Panc1 (cell line): ENCODE data around the gene TBX1. TPM values are rescaled to one million over a fixed set of nuclear protein-coding genes. Genes with fewer than 3 reads are reported as not detected.

Experiments used
- ATAC-seq: fragments of 200-7000 bp; cut with Tn5 transposase; 2 replicates; pipeline ENCODE4 v1.9.1; 2020; ENCODE audit warnings: mild to moderate bottlenecking, moderate library complexity
- BruUV-seq: library from RNA; stranded (reverse); fragments of 400-500 nt; replicated peaks from 2 replicates; lab custom pipeline; 2021; lab: Mats Ljungman, UMichigan
- CTCF ChIA-PET: fragments of 300-600 bp; sonication (Branson Sonifier 250); formaldehyde crosslinking; loops from one replicate; lab custom pipeline; 2022; ENCODE audit warnings: antibody characterized with exemption; lab: Charles Lee
- POLR2A ChIA-PET: fragments of 300-600 bp; sonication (Branson Sonifier 250); formaldehyde crosslinking; loops from one replicate; lab custom pipeline; 2022; ENCODE audit warnings: antibody characterized with exemption; lab: Charles Lee
- DNase-seq: peaks from one replicate; pipeline ENCODE4 v3.0.0-alpha.2; 2010; ENCODE audit warnings: low read depth, low spot score
- H3K27ac ChIP-seq: 2 replicates; pipeline ENCODE4 v1.5.1; 2011; ENCODE audit warnings: mild to moderate bottlenecking, low read length, inconsistent platforms
- H3K27me3 ChIP-seq: fragments of 200-500 bp; sonication (Bioruptor generic); 2 replicates; pipeline ENCODE4 v1.6.0; 2014; ENCODE audit warnings: low read length, inconsistent platforms; ENCODE audit not compliant: control insufficient read depth, insufficient read depth
- H3K36me3 ChIP-seq: fragments of 200-500 bp; sonication (Bioruptor generic); 2 replicates; pipeline ENCODE4 v1.5.1; 2014; ENCODE audit warnings: inconsistent platforms, mild to moderate bottlenecking, low read length, moderate library complexity; ENCODE audit not compliant: control insufficient read depth, insufficient read depth
- H3K4me1 ChIP-seq: 2 replicates; pipeline ENCODE4 v1.5.1; 2011; ENCODE audit warnings: inconsistent platforms, mild to moderate bottlenecking, low read length, moderate library complexity; ENCODE audit not compliant: control insufficient read depth, insufficient read depth
- H3K4me3 ChIP-seq, 2 experiments: 2 replicates each; pipeline ENCODE4 v1.5.1; 2011 to 2012; ENCODE audit warnings: low read depth in 2 of 2, low read length in 2 of 2, mild to moderate bottlenecking in 2 of 2, inconsistent platforms in 1 of 2, moderate library complexity in 1 of 2
- H3K9me3 ChIP-seq: fragments of 200-500 bp; sonication (Bioruptor generic); 2 replicates; pipeline ENCODE4 v1.5.1; 2014; ENCODE audit warnings: low read depth, mild to moderate bottlenecking, inconsistent platforms, low read length, moderate library complexity; ENCODE audit not compliant: control insufficient read depth, insufficient read depth
- CTCF ChIP-seq: fragments of 450-650 bp; IDR thresholded peaks from 2 replicates; pipeline ENCODE4 v1.5.1; 2017; ENCODE audit warnings: mild to moderate bottlenecking
- POLR2AphosphoS5 ChIP-seq: IDR thresholded peaks from 2 replicates; pipeline ENCODE4 v1.6.1; 2012; ENCODE audit warnings: mild to moderate bottlenecking, low read depth, low read length, moderate library complexity
- REST ChIP-seq, 2 experiments: IDR thresholded peaks; 2 replicates each; pipeline ENCODE4 v1.6.1; 2011 to 2012; ENCODE audit warnings: low read depth in 2 of 2, control low read depth in 1 of 2, low read length in 1 of 2, mild to moderate bottlenecking in 1 of 2, moderate library complexity in 1 of 2; ENCODE audit not compliant: insufficient read depth in 1 of 2
- SIN3A ChIP-seq: IDR thresholded peaks from 2 replicates; pipeline ENCODE4 v1.6.1; 2012; ENCODE audit warnings: low read depth, mild to moderate bottlenecking, low read length, moderate library complexity, borderline replicate concordance; ENCODE audit not compliant: insufficient read depth
- TCF7L2 ChIP-seq: IDR thresholded peaks from 2 replicates; pipeline ENCODE4 v1.6.1; 2011; ENCODE audit warnings: mild to moderate bottlenecking, low read depth, low read length, inconsistent platforms
- in situ Hi-C: cut with HindIII; loops from 2 replicates; pipeline ENCODE4 v1.10.0; 2016; ENCODE audit warnings: low sequenced_read_pairs, low pct_unique_long_range_greater_than_20kb
- intact Hi-C: fragments of 100-400 bp; cut with micrococcal nuclease; formaldehyde crosslinking; loops from one replicate; pipeline ENCODE4 v1.10.0; 2022; ENCODE audit not compliant: unreplicated experiment
- total RNA-seq: library from RNA; stranded (reverse); gene quantifications from one replicate; pipeline ENCODE4 v1.2.1, GENCODE V29; 2021; ENCODE audit not compliant: unreplicated experiment

The TBX1 gene
- total RNA-seq, 1 experiment from 2014 or later, result 91.7 TPM

GRCh38 chr22:19748139-19748538, 12.4 kb upstream of the TBX1 start:
- no peak overlapping the region for H3K4me3 ChIP-seq
- ATAC-seq (no peak), DNase-seq (no peak)
- no peaks in the 10 kb centered on the region for H3K36me3 ChIP-seq
- BruUV-seq, result no TSS peak
- POLR2A ChIA-PET, result no interaction called here
- CTCF ChIA-PET, result interaction anchor here (0.8 kb wide), 1 partner anchor 18 kb away, joined by 3 read pairs; no protein-coding TSS in a partner anchor
- no peaks in the 10 kb centered on the region for H3K9me3 ChIP-seq
- H3K27me3 ChIP-seq, result no peaks in the 10 kb centered on the region
- no peak for TF ChIP-seq POLR2AphosphoS5
- TF ChIP-seq CTCF, result no peak
- TF ChIP-seq TCF7L2, result no peak
- TF ChIP-seq REST (IDR thresholded peaks at IDR 0.05; ENCODE audit: insufficient read depth in 1 of 2, low read depth in 2 of 2, low read length in 1 of 2), result no peak
- no peak for TF ChIP-seq SIN3A
- in situ Hi-C loops (no loop called here), intact Hi-C loops (no loop called here)
- peaks cover 14% of the 10 kb centered on the region for H3K4me1 ChIP-seq
- no peak overlapping the region for H3K27ac ChIP-seq

- Histone ChIP-seq H3K27me3 (no peaks in the 10 kb centered on the region), H3K4me1 (peaks cover 14% of the 10 kb centered on the region), H3K27ac (no peak overlapping the region), H3K9me3 (no peaks in the 10 kb centered on the region), H3K4me3 (no peak overlapping the region), H3K36me3 (no peaks in the 10 kb centered on the region)
- ChIA-PET CTCF (interaction anchor here (0.8 kb wide), 1 partner anchor 19 kb away, joined by 3 read pairs; no protein-coding TSS in a partner anchor), POLR2A (no interaction called here)
- in situ Hi-C loops (no loop called here), intact Hi-C loops (no loop called here)
- no peak for ATAC-seq
- no TSS peak for BruUV-seq
- DNase-seq, result no peak
- TF ChIP-seq SIN3A (no peak), POLR2AphosphoS5 (no peak)
Measured at GRCh38 chr22:19748991-19749664, 11.4 kb upstream of the TBX1 start.

- Histone ChIP-seq H3K27me3 (no peaks in the 10 kb centered on the region), H3K27ac (no peak overlapping the region), H3K36me3 (no peaks in the 10 kb centered on the region), H3K9me3 (no peaks in the 10 kb centered on the region), H3K4me1 (peaks cover 14% of the 10 kb centered on the region), H3K4me3 (no peak overlapping the region)
- ChIA-PET POLR2A (no interaction called here), CTCF (no interaction called here)
- ATAC-seq, result no peak
- no TSS peak for BruUV-seq
- intact Hi-C loops, result no loop called here
- DNase-seq, result no peak
- in situ Hi-C loops, result no loop called here
- TF ChIP-seq CTCF (no peak), POLR2AphosphoS5 (no peak), SIN3A (no peak), REST (IDR thresholded peaks at IDR 0.05; ENCODE audit: insufficient read depth in 1 of 2, low read depth in 2 of 2, low read length in 1 of 2) (no peak), TCF7L2 (no peak)
Measured at GRCh38 chr22:19749876-19750275, 10.7 kb upstream of the TBX1 start.
